ENCODE results near the gene ACSL1.

ACSL1 gene

GRCh38 chr4:184776821-184777220 is 48.9 kb downstream of the ACSL1 start:
- no peak for TF ChIP-seq CTCF (IDR thresholded peaks at IDR 0.05; ENCODE audit: low read depth, low read length)
- H3K4me3 ChIP-seq (replicated peaks in 1 of 2; ENCODE audit: low read depth in 2 of 2, low read length in 2 of 2), result no peak overlapping the region
- no peak for DNase-seq (ENCODE audit: low read depth in 2 of 2)

GRCh38 chr4:184775854-184776555 is 49.8 kb downstream of the ACSL1 start:
- DNase-seq (ENCODE audit: low read depth in 2 of 2), result no peak
- TF ChIP-seq CTCF (IDR thresholded peaks at IDR 0.05; ENCODE audit: low read depth, low read length), result no peak
- H3K4me3 ChIP-seq (replicated peaks in 1 of 2; ENCODE audit: low read depth in 2 of 2, low read length in 2 of 2), result no peak overlapping the region

GRCh38 chr4:184774152-184774551 is 51.6 kb downstream of the ACSL1 start:
- TF ChIP-seq CTCF (IDR thresholded peaks at IDR 0.05; ENCODE audit: low read depth, low read length), result no peak

GRCh38 chr4:184771416-184771815 is 54.4 kb downstream of the ACSL1 start:
- no peak overlapping the region for H3K4me3 ChIP-seq (replicated peaks in 1 of 2; ENCODE audit: low read depth in 2 of 2, low read length in 2 of 2)
- DNase-seq (ENCODE audit: low read depth in 2 of 2), result no peak
- TF ChIP-seq CTCF (IDR thresholded peaks at IDR 0.05; ENCODE audit: low read depth, low read length), result no peak

More at GRCh38 chr4:184774152-184774551, 51.6 kb downstream of the ACSL1 start:
- no peak for DNase-seq (ENCODE audit: low read depth in 2 of 2)
- no peak overlapping the region for H3K4me3 ChIP-seq (replicated peaks in 1 of 2; ENCODE audit: low read depth in 2 of 2, low read length in 2 of 2)

- DNase-seq (ENCODE audit: low read depth in 2 of 2), result no peak
- TF ChIP-seq CTCF (IDR thresholded peaks at IDR 0.05; ENCODE audit: low read depth, low read length), result no peak
- H3K4me3 ChIP-seq (replicated peaks in 1 of 2; ENCODE audit: low read depth in 2 of 2, low read length in 2 of 2), result no peak overlapping the region
Observed at GRCh38 chr4:184769141-184769765, 56.5 kb downstream of the ACSL1 start.

GRCh38 chr4:184768296-184768695 is 57.5 kb downstream of the ACSL1 start:
- no peak for TF ChIP-seq CTCF (IDR thresholded peaks at IDR 0.05; ENCODE audit: low read depth, low read length)

More at GRCh38 chr4:184768296-184768695, 57.5 kb downstream of the ACSL1 start:
- H3K4me3 ChIP-seq (replicated peaks in 1 of 2; ENCODE audit: low read depth in 2 of 2, low read length in 2 of 2), result no peak overlapping the region
- DNase-seq (ENCODE audit: low read depth in 2 of 2), result peak in 1 of 2 donors; percentile 54
